Measurements from ENCODE around the gene DYNC1I1. TPM values are rescaled to one million over a fixed set of nuclear protein-coding genes. Genes with fewer than 3 reads are reported as not detected.

DYNC1I1 gene
- total RNA-seq, 3 donors from 2014 or later, result 0.41 to 42.6 (median 1.5) TPM

GRCh38 chr7:95919556-95919955, 147.2 kb downstream of the DYNC1I1 start:
- intact Hi-C loops (cut with DNase I, micrococcal nuclease), result loop anchor here (5.0 to 10.0 kb wide), 2 partner anchors 1105 to 1108 kb away; partner anchors contain the start of gene DLX5 (in 1 of the 2)
- no peak for ATAC-seq
- no peak for DNase-seq
- TF ChIP-seq CTCF (IDR thresholded peaks at IDR 0.05), result no peak
- no peaks in the 10 kb centered on the region for H3K36me3 ChIP-seq (ENCODE audit: low read depth)
- no peaks in the 10 kb centered on the region for H3K9me3 ChIP-seq
- H3K4me1 ChIP-seq (ENCODE audit: low read depth), result no peaks in the 10 kb centered on the region
- H3K4me3 ChIP-seq, result no peak overlapping the region

- intact Hi-C loops (cut with DNase I, micrococcal nuclease), result no loop called here
- H3K4me3 ChIP-seq, result no peak overlapping the region
These were observed 149.2 kb downstream of the DYNC1I1 start for GRCh38 chr7:95921543-95921942.

GRCh38 chr7:95922191-95922590, 149.8 kb downstream of the DYNC1I1 start:
- intact Hi-C loops (cut with DNase I, micrococcal nuclease), result no loop called here
- ATAC-seq, result no peak
- no peak overlapping the region for H3K4me3 ChIP-seq

More at GRCh38 chr7:95921543-95921942, 149.2 kb downstream of the DYNC1I1 start:
- no peaks in the 10 kb centered on the region for H3K36me3 ChIP-seq (ENCODE audit: low read depth)
- H3K4me1 ChIP-seq (ENCODE audit: low read depth), result no peaks in the 10 kb centered on the region
- no peaks in the 10 kb centered on the region for H3K9me3 ChIP-seq
- no peak for TF ChIP-seq CTCF (IDR thresholded peaks at IDR 0.05)
- no peak for ATAC-seq
- DNase-seq, result no peak

GRCh38 chr7:95925236-95925635, 152.9 kb downstream of the DYNC1I1 start:
- intact Hi-C loops (cut with DNase I, micrococcal nuclease), result no loop called here
- DNase-seq, result no peak
- no peak overlapping the region for H3K4me3 ChIP-seq
- no peaks in the 10 kb centered on the region for H3K36me3 ChIP-seq (ENCODE audit: low read depth)
- H3K9me3 ChIP-seq, result no peaks in the 10 kb centered on the region
- H3K4me1 ChIP-seq (ENCODE audit: low read depth), result no peaks in the 10 kb centered on the region
- no peak for TF ChIP-seq CTCF (IDR thresholded peaks at IDR 0.05)
- ATAC-seq, result no peak

More at GRCh38 chr7:95922191-95922590, 149.8 kb downstream of the DYNC1I1 start:
- no peaks in the 10 kb centered on the region for H3K4me1 ChIP-seq (ENCODE audit: low read depth)
- H3K36me3 ChIP-seq (ENCODE audit: low read depth), result no peaks in the 10 kb centered on the region
- DNase-seq, result no peak
- TF ChIP-seq CTCF (IDR thresholded peaks at IDR 0.05), result no peak
- no peaks in the 10 kb centered on the region for H3K9me3 ChIP-seq

GRCh38 chr7:95925971-95926370, 153.6 kb downstream of the DYNC1I1 start:
- H3K36me3 ChIP-seq (ENCODE audit: low read depth), result no peaks in the 10 kb centered on the region
- H3K4me1 ChIP-seq (ENCODE audit: low read depth), result no peaks in the 10 kb centered on the region
- no peak for ATAC-seq
- H3K4me3 ChIP-seq, result no peak overlapping the region
- no peak for DNase-seq
- TF ChIP-seq CTCF (IDR thresholded peaks at IDR 0.05), result no peak
- intact Hi-C loops (cut with DNase I, micrococcal nuclease), result no loop called here
- H3K9me3 ChIP-seq, result no peaks in the 10 kb centered on the region

GRCh38 chr7:95927756-95928155, 155.4 kb downstream of the DYNC1I1 start:
- no peak for TF ChIP-seq CTCF (IDR thresholded peaks at IDR 0.05)
- Histone ChIP-seq H3K36me3 (ENCODE audit: low read depth) (no peaks in the 10 kb centered on the region), H3K4me3 (no peak overlapping the region), H3K9me3 (no peaks in the 10 kb centered on the region), H3K4me1 (ENCODE audit: low read depth) (no peaks in the 10 kb centered on the region)
- no peak for ATAC-seq
- DNase-seq, result no peak
- intact Hi-C loops (cut with DNase I, micrococcal nuclease), result no loop called here

Measured in mucosa of descending colon (tissue), 3 donors.